ENCODE data around the gene CDC42BPB.
"Not testable (repeated sequence)": the region's sequence is repeated elsewhere in the genome, so short reads cannot be mapped to it uniquely, and the experiment has no call there.

CDC42BPB gene

DNA sequence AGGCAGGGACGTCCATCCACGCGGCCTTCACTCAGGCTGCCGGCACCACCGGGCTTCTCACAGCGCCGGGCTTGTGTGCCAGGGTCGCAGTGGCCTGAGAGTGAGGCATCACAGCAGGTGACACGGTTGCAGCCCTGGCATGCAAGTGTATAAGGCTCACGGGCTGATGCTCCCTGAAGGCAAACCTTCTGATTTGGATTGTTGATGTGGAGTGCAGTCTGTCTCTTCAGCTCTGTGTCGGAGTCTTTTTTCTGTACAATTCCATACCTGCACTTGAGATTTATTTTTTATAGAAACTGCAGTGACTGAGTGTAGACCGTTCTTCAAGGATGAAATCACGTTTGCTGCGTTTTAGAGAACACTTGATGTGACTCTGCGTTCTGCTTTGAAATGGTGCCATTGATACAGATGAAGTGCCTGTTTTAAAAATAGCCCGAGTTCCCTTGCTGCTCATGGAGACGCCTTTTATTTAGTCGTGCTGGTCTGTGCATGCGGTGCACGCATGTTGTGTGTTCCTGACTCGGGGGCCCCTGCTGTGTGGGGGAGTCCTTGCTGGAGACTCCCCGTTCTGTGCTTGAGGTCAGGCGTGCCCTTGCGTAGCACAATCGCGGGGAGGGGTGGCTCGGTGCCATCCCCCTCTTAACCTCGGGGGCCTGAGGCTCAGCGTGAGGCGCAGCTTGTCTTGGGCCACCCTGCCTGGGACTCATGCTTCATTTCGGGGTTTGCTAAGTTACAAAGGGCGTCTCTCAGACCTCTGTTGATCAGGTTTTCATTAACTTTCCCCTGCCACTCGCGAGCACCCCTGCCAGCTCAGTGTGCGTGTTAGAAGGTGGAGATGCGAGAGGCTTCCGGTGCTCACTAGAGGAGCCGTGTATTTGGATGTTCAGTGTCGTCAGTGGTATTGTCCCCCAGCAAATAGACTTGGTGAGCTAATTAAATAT is 156.4 kb downstream of the CDC42BPB start:
- DNase-seq (ENCODE audit: low spot score): no peak

DNA sequence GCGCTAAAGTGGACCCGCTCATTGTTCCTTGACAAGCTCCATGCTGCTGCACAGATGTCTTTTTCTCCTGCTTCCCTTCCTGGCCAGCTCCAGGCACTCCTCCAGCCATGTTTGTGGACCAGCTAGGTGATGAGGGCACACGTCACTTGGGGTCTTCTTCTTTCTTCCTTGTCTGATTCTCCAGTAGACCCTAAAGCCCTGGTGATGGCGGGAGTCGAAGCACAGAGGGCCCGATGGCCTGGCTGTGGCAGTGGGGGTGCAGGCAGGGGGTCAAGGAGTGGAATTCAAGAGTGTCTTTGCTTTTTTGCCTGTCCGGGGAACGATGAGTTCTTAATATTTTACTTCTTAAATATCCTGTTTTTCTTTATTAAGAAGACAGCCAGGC is 157.8 kb downstream of the CDC42BPB start:
- DNase-seq (ENCODE audit: low spot score): no peak

DNA sequence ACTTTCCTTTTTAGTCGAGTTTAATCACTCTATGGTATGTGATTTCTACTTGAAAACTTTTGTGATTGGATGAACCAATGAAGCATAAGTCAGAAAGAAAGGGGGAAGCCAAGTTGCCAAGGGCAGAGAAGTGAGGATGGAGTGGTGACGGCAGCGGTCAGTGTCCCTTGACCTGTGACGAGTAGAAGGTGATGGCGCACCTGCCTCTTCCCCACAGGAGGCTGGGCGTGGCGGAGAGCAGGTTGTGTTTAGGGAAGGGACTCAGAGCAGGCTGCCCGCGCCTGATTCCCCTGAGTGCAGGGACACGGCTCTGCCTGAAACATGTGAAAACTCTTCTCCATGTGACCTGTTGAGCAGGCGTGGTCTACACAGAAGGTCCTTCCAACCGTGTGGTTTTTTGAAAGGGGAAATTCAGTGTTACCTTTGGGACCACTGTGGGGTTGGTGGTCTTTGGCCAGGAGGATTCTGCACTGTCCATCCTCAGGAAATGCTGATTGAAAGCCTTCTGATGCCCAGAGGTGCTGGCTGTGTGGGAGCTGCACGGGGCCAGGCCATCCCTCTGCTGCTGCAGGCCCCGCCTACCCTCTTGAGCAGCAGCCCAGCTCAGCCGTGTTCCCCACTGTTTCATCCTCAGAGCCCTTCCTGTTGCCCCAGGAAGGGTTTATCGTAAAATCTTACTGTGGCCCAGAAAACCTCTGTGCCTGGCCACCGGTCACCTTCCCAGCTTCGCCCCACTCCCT is 158.4 kb downstream of the CDC42BPB start:
- DNase-seq (ENCODE audit: low spot score): no peak

DNA sequence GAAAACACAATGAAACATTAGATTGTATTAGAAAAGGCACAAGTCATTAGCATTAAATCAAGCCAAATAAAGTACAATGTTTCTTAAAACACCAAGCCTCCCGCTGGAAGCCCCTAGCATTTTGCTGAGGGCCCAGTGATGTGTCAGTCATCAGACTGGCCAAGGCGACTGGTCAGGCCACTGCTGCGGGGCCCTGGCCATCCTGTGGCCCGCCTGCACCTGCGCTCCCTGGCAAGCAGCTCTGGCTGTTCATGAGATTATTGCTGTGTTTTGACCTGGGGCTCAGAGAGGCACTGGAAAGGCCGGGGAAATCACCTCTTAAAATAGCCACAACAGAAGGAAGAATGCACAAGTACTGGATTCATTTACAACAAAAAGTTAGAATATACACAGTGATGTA is 159.1 kb downstream of the CDC42BPB start:
- no peak for DNase-seq (ENCODE audit: low spot score)

DNA sequence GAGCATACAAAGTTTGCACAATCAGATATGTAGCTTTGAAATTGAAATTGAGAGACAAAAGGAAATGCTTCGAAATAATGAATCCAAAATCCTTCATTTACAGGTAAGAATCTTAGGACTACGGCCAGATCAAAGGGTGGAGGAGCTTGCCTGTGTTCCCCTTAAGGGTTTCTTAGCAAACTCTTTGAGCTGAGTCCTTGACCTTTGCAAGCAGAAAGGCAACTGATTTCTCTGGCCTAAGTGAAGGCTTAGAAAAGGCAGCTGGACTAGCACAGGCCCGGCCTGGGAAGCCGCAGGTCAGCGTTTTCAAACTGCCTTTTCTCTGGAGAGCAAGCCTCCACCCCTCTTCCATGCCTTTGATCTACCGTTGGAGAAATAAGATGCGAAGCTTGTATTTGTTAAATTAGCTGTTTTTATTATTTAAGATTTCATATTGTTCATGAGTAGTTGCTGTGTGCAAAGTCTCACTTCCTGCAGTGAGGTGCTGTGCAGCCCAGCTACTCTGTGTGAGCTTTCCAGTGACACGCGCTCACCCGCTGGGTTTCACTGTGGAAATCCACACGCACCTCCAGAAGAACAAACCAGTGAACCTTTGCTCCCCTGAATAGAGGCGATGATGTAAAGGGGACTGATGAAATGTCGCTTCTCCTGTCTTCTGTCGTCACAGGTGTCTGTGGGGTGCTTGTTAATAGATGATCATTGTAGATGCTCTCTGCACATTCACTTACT is 159.9 kb downstream of the CDC42BPB start:
- DNase-seq (ENCODE audit: low spot score): no peak

DNA sequence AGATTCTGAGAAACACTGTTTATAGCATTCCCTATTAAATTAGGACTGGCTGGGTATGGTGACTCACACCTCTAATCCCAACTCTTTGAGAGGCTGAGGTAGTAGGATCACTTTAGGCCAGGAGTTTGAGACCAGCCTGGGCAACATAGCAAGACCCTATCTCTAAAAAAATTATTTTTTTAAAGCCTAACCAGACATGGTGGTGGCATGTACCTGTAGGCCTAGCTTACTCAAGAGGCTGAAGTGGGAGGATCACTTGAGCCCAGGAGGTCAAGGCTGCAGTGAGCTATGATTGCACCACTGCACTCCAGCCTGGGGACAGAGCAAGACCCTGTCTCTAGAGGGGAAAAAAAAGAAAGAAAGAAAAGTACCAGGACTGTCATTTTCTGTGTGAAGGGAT is 160.6 kb downstream of the CDC42BPB start:
- not testable (repeated sequence) for DNase-seq (ENCODE audit: low spot score)

DNA sequence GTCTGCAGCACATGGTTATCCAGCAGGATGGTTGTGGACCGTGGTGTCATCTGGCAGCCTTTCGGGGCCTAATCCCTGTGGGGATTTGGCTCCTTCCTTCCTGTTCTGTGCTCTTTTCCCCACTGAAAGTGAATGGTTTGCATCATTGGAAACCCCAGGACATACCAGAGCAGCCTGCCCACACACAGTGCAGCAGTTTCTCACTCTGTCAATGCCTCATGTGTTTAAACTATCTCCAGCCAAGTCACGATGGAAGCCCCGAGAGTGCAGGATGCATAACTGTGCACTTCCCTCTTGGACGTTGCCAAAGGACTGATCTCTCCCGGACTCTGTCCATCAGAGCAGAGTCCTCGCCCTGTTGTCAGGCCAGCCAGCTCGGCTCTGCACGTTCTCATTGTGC is 163.9 kb downstream of the CDC42BPB start:
- no peak for DNase-seq (ENCODE audit: low spot score)

DNA sequence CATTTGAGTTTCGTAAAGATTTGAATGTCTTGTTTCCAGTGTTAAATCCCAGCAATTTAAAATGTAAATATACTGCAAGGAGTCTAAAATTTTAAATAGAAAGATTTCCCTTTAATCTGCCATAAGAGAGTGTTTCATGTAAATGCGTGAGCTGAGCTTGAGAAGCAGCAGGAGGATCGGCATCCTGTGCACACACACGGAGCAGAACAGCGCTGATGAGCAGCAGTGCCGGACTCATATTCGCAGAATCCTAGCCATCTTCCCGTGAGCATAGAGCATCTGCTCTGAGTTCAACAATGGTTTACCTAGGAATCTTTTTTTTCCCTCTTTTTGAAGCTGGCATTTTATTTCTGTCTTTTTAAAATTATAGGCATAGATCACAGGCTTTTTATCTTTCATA is 164.7 kb downstream of the CDC42BPB start:
- no peak for DNase-seq (ENCODE audit: low spot score)

DNA sequence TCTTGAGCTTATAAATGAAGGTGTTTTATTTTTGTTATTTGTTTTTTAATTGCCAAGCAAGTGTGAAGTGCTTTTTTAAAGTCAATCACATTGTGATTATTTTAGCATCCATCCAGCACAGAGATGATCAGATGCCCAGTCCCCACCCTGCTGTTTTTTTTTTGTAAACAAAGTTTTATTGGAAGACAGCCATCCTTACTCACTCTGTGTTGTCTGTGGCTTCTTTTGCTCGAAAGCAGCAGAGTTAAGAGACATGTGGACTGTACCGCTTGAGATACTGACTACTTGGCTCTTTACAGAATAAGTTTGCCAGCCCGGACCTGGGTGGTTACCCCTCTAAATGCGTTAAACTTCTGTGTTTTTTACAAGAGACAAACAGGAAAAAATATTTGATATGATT is 165.8 kb downstream of the CDC42BPB start:
- DNase-seq (ENCODE audit: low spot score): no peak

DNA sequence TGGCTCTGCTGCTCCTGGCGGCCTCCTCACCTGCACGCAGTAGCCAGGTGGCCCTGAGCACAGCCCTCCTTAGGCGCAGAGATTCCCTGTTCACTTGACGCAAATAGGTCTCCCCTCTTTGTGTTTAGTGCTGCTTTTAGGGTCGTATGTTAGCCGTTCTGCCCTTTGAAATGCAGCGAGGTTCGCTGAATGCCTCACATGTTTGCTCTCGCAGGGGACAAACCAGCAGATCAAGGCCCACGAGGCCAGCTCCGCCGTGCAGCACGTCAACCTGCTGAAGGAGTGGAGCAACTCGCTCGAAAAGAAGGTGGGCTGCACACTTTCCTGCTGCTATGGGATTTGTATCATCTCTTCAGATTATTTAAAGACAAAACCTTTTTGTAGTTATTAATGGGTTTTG is 166.2 kb downstream of the CDC42BPB start:
- no peak for DNase-seq (ENCODE audit: low spot score)

DNA sequence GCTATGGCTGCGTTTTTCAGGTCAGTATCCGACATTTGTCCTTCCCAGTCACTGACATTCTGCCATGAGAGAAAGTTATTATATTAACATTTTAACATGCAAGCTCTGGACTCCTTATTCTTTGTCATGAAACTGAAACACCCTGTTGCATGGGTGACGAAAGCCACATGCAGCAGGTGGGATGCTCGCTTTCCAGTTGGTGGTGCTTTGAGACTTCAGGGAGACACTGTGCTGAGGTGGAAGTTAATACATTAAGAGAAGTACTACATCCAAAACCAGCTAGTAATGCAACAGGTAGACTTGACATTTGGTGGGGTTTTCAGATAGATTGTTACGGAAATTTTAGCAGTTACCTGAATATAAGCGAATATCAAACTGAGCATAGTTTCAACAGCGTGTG is 167.7 kb downstream of the CDC42BPB start:
- no peak for DNase-seq (ENCODE audit: low spot score)

DNA sequence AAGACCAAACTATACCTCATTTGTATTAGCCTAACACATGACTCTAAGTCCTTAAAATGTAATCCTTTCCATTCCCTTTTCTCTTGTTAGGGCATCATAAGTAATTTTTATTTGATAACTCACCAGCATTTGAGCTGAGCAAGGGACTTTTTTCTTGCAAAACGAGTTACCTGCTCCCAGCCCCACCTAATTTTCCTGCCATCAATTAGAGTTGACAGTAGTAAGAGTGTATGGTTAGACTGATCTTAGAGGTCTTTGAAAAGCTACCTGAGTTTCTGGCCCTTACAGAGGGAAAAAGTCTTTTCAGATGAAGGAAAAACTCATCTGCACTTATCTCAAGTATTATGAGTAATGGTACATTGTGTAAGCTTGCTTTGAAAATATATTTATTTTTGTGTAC is 168.6 kb downstream of the CDC42BPB start:
- no peak for DNase-seq (ENCODE audit: low spot score)

DNA sequence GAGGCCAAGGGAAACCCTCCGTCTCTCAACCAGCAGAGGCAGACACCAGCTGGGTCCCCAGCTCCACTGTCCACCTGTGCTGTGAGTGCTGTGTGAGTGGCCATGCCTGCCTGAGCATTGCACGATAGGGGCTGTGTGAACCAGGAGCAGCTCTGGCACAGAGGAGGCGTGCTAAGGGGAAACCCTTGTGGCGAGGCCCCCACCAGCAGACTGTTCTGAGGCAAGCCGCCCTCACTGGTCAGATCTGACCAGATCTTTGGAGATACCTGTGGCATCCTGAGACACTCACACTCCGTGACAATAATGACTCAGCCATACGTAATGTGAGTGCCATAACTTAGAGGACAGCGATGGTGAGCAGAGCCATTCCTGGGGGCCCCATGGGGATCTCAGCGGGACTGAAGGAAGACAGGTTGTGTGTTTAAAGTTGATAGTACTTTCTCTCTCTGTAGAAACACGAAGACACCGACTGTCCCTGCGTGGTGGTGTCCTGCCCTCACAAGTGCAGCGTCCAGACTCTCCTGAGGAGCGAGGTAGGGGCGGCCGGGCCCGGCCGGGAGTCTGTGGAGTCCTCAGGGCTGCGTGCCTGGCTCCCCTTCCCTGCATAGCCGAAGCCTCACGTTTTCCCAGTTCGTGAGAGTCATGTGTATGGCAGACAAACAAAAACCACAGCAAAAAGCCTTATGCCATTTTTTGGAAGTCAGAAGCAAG is 171.5 kb downstream of the CDC42BPB start:
- no peak for DNase-seq (ENCODE audit: low spot score)

DNA sequence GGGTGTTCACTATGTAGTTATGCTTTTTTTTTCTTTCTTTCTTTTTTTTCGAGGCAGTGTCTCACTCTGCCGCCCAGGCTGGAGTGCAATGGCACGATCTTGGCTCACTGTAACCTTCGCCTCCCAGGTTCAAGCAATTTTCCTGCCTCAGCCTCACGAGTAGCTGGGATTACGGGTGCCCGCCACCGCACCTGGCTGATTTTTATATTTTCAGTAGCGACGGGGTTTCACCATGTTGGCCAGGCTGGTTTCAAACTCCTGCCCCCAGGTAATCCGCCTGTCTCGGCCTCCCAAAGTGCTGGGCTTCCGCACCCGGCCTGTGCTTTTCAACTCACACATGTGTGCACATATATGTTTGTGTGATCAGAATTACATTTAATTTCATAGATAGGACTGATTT is 173.8 kb downstream of the CDC42BPB start:
- DNase-seq (ENCODE audit: low spot score): no peak

DNA sequence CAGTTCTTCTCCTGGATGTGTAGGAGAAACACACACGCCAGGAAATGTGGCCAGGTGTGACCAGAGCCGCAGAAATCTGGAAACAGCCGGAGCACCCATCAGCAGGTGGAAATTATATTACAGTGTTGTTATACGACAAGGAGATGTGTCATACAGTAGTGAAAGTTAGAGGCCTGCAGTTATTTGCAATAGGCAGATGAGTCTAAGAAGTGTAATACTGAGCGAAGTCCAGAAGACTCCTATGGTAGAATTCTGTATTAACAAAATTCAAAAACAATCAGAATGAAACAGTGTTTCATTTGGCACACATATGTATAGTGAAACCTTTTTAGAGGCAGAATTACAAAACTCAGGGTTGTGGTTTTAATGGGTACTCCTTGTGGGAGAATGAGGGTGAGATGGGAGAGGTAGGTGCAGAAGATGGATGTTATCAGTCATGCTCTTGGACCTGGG is 174.2 kb downstream of the CDC42BPB start:
- no peak for DNase-seq (ENCODE audit: low spot score)
